ENCODE results near the gene STAG3. TPM values are rescaled to one million over a fixed set of nuclear protein-coding genes. Genes with fewer than 3 reads are reported as not detected.

The STAG3 gene
- total RNA-seq, 1 experiment from 2014 or later = 1.7 TPM

DNA sequence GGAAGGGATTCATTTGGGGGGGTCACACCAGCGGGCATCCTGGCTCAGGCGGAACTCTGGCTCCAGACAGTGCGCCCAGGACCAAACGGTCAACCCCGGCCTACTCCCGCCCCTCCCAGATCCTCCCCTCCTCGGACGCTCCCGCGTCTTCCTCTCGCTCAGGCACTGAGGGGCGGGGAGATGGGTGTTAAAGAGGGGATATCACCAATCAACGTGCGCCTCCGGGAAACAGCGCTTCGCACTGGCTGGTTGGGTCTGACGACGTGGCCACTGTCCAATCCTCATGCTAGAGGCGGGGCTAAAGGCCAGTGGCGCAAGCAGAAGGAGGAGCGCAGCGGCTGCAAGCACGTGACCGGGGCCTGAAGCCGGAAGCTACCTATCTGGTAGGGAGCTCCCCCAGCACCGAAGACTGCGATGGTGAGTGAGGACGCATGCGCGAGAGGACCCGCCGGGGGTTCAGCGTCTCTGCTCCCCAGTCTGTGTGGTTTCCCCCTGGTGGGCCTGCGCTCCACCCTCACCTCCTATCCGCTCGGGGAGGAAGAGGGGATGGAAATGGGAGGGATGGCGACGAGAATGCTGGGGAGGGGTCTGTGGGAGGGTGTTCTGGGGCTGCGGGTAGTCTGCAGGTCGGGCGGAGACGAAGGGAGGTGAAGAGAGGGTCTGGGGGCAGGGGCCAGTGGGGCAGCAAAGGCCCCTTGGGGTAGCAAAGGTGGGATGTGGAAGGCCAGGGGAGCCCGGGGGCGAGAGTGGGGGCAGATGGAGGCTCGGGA, 29.0 kb upstream of the STAG3 start, which contains the start of gene LAMTOR4:
Gene LAMTOR4 (plus strand): TSS at position 360 of the 770 bp plus-strand sequence. CDS start 55 bp downstream, at position 415.
- POLR2A ChIA-PET = interaction anchor here (0.6 kb wide), 1 partner anchor 255 kb away, joined by 6 read pairs; no protein-coding TSS in a partner anchor

DNA sequence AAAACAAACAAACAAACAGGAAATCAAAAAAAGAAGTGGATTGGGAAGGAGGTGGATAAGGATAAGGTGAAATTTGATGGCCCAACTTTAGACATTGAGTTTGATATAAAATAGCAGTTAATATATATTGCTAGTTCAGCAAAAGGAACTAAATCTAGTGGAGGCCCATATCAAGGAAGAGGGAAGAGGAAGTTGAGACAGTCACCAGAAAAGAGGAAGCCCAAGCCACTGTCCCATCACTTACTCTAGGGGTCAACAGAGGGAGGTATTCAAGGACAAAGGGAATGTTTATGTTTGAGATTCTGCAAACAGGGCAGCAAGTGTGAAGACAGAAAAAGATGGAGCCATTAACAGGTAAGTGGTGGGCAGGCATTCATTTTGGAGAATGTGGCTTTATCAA, 25.3 kb upstream of the STAG3 start:
- no peak overlapping the region for H3K27ac ChIP-seq (ENCODE audit: low read length)
- TF ChIP-seq SIN3A (IDR thresholded peaks at IDR 0.05; ENCODE audit: borderline replicate concordance, insufficient read depth, low read depth, low read length) (no peak), TCF7L2 (IDR thresholded peaks at IDR 0.05; ENCODE audit: low read depth, low read length) (no peak), POLR2AphosphoS5 (IDR thresholded peaks at IDR 0.05; ENCODE audit: low read depth, low read length) (no peak)
- TF ChIP-seq, protein P1, sequence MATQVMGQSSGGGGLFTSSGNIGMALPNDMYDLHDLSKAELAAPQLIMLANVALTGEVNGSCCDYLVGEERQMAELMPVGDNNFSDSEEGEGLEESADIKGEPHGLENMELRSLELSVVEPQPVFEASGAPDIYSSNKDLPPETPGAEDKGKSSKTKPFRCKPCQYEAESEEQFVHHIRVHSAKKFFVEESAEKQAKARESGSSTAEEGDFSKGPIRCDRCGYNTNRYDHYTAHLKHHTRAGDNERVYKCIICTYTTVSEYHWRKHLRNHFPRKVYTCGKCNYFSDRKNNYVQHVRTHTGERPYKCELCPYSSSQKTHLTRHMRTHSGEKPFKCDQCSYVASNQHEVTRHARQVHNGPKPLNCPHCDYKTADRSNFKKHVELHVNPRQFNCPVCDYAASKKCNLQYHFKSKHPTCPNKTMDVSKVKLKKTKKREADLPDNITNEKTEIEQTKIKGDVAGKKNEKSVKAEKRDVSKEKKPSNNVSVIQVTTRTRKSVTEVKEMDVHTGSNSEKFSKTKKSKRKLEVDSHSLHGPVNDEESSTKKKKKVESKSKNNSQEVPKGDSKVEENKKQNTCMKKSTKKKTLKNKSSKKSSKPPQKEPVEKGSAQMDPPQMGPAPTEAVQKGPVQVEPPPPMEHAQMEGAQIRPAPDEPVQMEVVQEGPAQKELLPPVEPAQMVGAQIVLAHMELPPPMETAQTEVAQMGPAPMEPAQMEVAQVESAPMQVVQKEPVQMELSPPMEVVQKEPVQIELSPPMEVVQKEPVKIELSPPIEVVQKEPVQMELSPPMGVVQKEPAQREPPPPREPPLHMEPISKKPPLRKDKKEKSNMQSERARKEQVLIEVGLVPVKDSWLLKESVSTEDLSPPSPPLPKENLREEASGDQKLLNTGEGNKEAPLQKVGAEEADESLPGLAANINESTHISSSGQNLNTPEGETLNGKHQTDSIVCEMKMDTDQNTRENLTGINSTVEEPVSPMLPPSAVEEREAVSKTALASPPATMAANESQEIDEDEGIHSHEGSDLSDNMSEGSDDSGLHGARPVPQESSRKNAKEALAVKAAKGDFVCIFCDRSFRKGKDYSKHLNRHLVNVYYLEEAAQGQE (IDR thresholded peaks at IDR 0.05; ENCODE audit: insufficient read depth in 1 of 2, low read depth in 2 of 2, low read length in 1 of 2) = no peak
- TF ChIP-seq, protein P2, sequence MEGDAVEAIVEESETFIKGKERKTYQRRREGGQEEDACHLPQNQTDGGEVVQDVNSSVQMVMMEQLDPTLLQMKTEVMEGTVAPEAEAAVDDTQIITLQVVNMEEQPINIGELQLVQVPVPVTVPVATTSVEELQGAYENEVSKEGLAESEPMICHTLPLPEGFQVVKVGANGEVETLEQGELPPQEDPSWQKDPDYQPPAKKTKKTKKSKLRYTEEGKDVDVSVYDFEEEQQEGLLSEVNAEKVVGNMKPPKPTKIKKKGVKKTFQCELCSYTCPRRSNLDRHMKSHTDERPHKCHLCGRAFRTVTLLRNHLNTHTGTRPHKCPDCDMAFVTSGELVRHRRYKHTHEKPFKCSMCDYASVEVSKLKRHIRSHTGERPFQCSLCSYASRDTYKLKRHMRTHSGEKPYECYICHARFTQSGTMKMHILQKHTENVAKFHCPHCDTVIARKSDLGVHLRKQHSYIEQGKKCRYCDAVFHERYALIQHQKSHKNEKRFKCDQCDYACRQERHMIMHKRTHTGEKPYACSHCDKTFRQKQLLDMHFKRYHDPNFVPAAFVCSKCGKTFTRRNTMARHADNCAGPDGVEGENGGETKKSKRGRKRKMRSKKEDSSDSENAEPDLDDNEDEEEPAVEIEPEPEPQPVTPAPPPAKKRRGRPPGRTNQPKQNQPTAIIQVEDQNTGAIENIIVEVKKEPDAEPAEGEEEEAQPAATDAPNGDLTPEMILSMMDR (IDR thresholded peaks at IDR 0.05) = no peak
- CTCF ChIA-PET = no interaction called here
- BruUV-seq (replicated peaks) = TSS peak; percentile 41
- intact Hi-C loops (cut with micrococcal nuclease; ENCODE audit: unreplicated experiment) = no loop called here
- in situ Hi-C loops (cut with HindIII; ENCODE audit: low pct_unique_long_range_greater_than_20kb, low sequenced_read_pairs) = no loop called here
- H3K27me3 ChIP-seq (ENCODE audit: control insufficient read depth, insufficient read depth, low read length) = no peaks in the 10 kb centered on the region
- H3K36me3 ChIP-seq (ENCODE audit: control insufficient read depth, insufficient read depth, low read length) = peaks cover 4% of the 10 kb centered on the region
- H3K4me1 ChIP-seq (ENCODE audit: control insufficient read depth, insufficient read depth, low read length) = peaks cover 45% of the 10 kb centered on the region
- POLR2A ChIA-PET = no interaction called here
- DNase-seq (ENCODE audit: low read depth, low spot score) (no peak), ATAC-seq (no peak)
- no peaks in the 10 kb centered on the region for H3K9me3 ChIP-seq (ENCODE audit: control insufficient read depth, insufficient read depth, low read depth, low read length)
- no peak overlapping the region for H3K4me3 ChIP-seq (ENCODE audit: low read depth in 2 of 2, low read length in 2 of 2)

More for the DNA sequence above, 29.0 kb upstream of the STAG3 start, which contains the start of gene LAMTOR4:
- CTCF ChIA-PET = interaction anchor here (0.6 to 1.0 kb wide), 3 partner anchors 18 to 125 kb away, joined by 3 to 6 read pairs (median 6); partner anchors contain the start of gene MBLAC1
- Histone ChIP-seq H3K27ac (ENCODE audit: low read length) (peak within 1 kb of the TSS; percentile 87), H3K4me3 (ENCODE audit: low read depth in 2 of 2, low read length in 2 of 2) (peak within 1 kb of the TSS; percentile 77 to 95), H3K4me1 (ENCODE audit: control insufficient read depth, insufficient read depth, low read length) (peaks cover 13% of the 10 kb centered on the region), H3K27me3 (ENCODE audit: control insufficient read depth, insufficient read depth, low read length) (no peaks in the 10 kb centered on the region), H3K9me3 (ENCODE audit: control insufficient read depth, insufficient read depth, low read depth, low read length) (no peaks in the 10 kb centered on the region), H3K36me3 (ENCODE audit: control insufficient read depth, insufficient read depth, low read length) (no peaks in the 10 kb centered on the region)
- intact Hi-C loops (cut with micrococcal nuclease; ENCODE audit: unreplicated experiment) = no loop called here
- in situ Hi-C loops (cut with HindIII; ENCODE audit: low pct_unique_long_range_greater_than_20kb, low sequenced_read_pairs) = no loop called here
- TF ChIP-seq, protein P1 (IDR thresholded peaks at IDR 0.05; ENCODE audit: insufficient read depth in 1 of 2, low read depth in 2 of 2, low read length in 1 of 2) = peak in 1 of 2 experiments; percentile 33; a peak in 1 of 4 replicates
- peak; percentile 80 for TF ChIP-seq POLR2AphosphoS5 (IDR thresholded peaks at IDR 0.05; ENCODE audit: low read depth, low read length)
- TF ChIP-seq SIN3A (IDR thresholded peaks at IDR 0.05; ENCODE audit: borderline replicate concordance, insufficient read depth, low read depth, low read length) = no peak; the same call in 1 of the 2 replicates
- DNase-seq (ENCODE audit: low read depth, low spot score) (peak; percentile 99), ATAC-seq (peak; percentile 99)
- BruUV-seq (replicated peaks) = no TSS peak

Data from Panc1 (cell line).